Measurements from ENCODE around the gene PRAMEF13. TPM values are rescaled to one million over a fixed set of nuclear protein-coding genes. Genes with fewer than 3 reads are reported as not detected.
"Not testable (repeated sequence)": the region's sequence is repeated elsewhere in the genome, so short reads cannot be mapped to it uniquely, and the experiment has no call there.

PRAMEF13 gene
- total RNA-seq, 2 donors from 2014 or later = not detected

GRCh38 chr1:13219203-13219602 lies 18.0 kb upstream of the PRAMEF13 start:
- H3K9ac ChIP-seq (ENCODE audit: extremely low read depth, low read length, poor library complexity, severe bottlenecking); H3K27me3 Mint-ChIP-seq (ENCODE audit: insufficient read depth): not testable (repeated sequence)

GRCh38 chr1:13216619-13217018 lies 15.4 kb upstream of the PRAMEF13 start:
- not testable (repeated sequence) for H3K27ac ChIP-seq (ENCODE audit: low read depth, low read length); H3K27ac Mint-ChIP-seq; DNase-seq; H3K9ac ChIP-seq (ENCODE audit: extremely low read depth, low read length, poor library complexity, severe bottlenecking); H3K36me3 Mint-ChIP-seq (ENCODE audit: low read depth); H3K4me1 Mint-ChIP-seq; H3K9me3 ChIP-seq (ENCODE audit: control insufficient read depth, low read length); H3K4me3 ChIP-seq (ENCODE audit: low read length); H3K9me3 Mint-ChIP-seq; H3K27me3 ChIP-seq (ENCODE audit: control insufficient read depth, insufficient read depth, low read length, poor library complexity, severe bottlenecking); H3K4me1 ChIP-seq (ENCODE audit: control insufficient read depth, insufficient read depth, low read length); H3K27me3 Mint-ChIP-seq (ENCODE audit: insufficient read depth); H3K4me3 Mint-ChIP-seq; H3K36me3 ChIP-seq (ENCODE audit: control insufficient read depth, insufficient read depth, low read length)
- no CpG with 5 or more reads among the region's 7 CpGs for WGBS, 2 experiments (ENCODE audit: insufficient coverage in 1 of 2, insufficient read length in 1 of 2)

More at GRCh38 chr1:13219203-13219602, 18.0 kb upstream of the PRAMEF13 start:
- not testable (repeated sequence) for H3K36me3 ChIP-seq (ENCODE audit: control insufficient read depth, insufficient read depth, low read length); H3K4me3 Mint-ChIP-seq; H3K27ac Mint-ChIP-seq; H3K4me1 Mint-ChIP-seq; DNase-seq; H3K9me3 ChIP-seq (ENCODE audit: control insufficient read depth, low read length); H3K4me1 ChIP-seq (ENCODE audit: control insufficient read depth, insufficient read depth, low read length); H3K9me3 Mint-ChIP-seq; H3K27ac ChIP-seq (ENCODE audit: low read depth, low read length); H3K4me3 ChIP-seq (ENCODE audit: low read length); H3K36me3 Mint-ChIP-seq (ENCODE audit: low read depth); H3K27me3 ChIP-seq (ENCODE audit: control insufficient read depth, insufficient read depth, low read length, poor library complexity, severe bottlenecking)
- WGBS, 2 experiments (ENCODE audit: insufficient coverage in 1 of 2, insufficient read length in 1 of 2) = no CpG with 5 or more reads among the region's 3 CpGs

GRCh38 chr1:13208712-13209111 lies 7.5 kb upstream of the PRAMEF13 start:
- no CpG with 5 or more reads among the region's 9 CpGs for WGBS, 2 experiments (ENCODE audit: insufficient coverage in 1 of 2, insufficient read length in 1 of 2)
- not testable (repeated sequence) for H3K9me3 Mint-ChIP-seq; H3K27me3 ChIP-seq (ENCODE audit: control insufficient read depth, insufficient read depth, low read length, poor library complexity, severe bottlenecking); H3K9me3 ChIP-seq (ENCODE audit: control insufficient read depth, low read length); H3K4me3 ChIP-seq (ENCODE audit: low read length); H3K4me1 ChIP-seq (ENCODE audit: control insufficient read depth, insufficient read depth, low read length); H3K27me3 Mint-ChIP-seq (ENCODE audit: insufficient read depth); H3K9ac ChIP-seq (ENCODE audit: extremely low read depth, low read length, poor library complexity, severe bottlenecking); DNase-seq; H3K36me3 Mint-ChIP-seq (ENCODE audit: low read depth); H3K27ac Mint-ChIP-seq; H3K27ac ChIP-seq (ENCODE audit: low read depth, low read length); H3K36me3 ChIP-seq (ENCODE audit: control insufficient read depth, insufficient read depth, low read length); H3K4me3 Mint-ChIP-seq; H3K4me1 Mint-ChIP-seq

- not testable (repeated sequence) for H3K9me3 ChIP-seq (ENCODE audit: control insufficient read depth, low read length); H3K27me3 Mint-ChIP-seq (ENCODE audit: insufficient read depth); H3K9me3 Mint-ChIP-seq; H3K4me1 ChIP-seq (ENCODE audit: control insufficient read depth, insufficient read depth, low read length); H3K4me3 Mint-ChIP-seq; H3K27ac ChIP-seq (ENCODE audit: low read depth, low read length); H3K4me1 Mint-ChIP-seq; H3K36me3 Mint-ChIP-seq (ENCODE audit: low read depth); H3K4me3 ChIP-seq (ENCODE audit: low read length); H3K9ac ChIP-seq (ENCODE audit: extremely low read depth, low read length, poor library complexity, severe bottlenecking); DNase-seq; H3K27me3 ChIP-seq (ENCODE audit: control insufficient read depth, insufficient read depth, low read length, poor library complexity, severe bottlenecking); H3K36me3 ChIP-seq (ENCODE audit: control insufficient read depth, insufficient read depth, low read length); H3K27ac Mint-ChIP-seq
- 86% methylated on average over 1 of the region's 2 CpGs; no CpG with 5 or more reads in 1 of the 2 experiments for WGBS, 2 experiments (ENCODE audit: insufficient coverage in 1 of 2, insufficient read length in 1 of 2)
Observed at GRCh38 chr1:13171548-13171947, 29.7 kb downstream of the PRAMEF13 start, which contains the start of gene PRAMEF9. PRAMEF9 (plus strand) TSS chr1:13171848; CDS start chr1:13175281, 3,433 bp downstream.

- no CpG with 5 or more reads among the region's 8 CpGs for WGBS, 2 experiments (ENCODE audit: insufficient coverage in 1 of 2, insufficient read length in 1 of 2)
Observed at GRCh38 chr1:13165531-13165930, 35.7 kb downstream of the PRAMEF13 start, which contains the start of gene HNRNPCL4. HNRNPCL4 (minus strand) TSS chr1:13165631; CDS start chr1:13165467, 164 bp downstream.

GRCh38 chr1:13155909-13156308 lies 45.3 kb downstream of the PRAMEF13 start, which contains the start of gene PRAMEF26:
PRAMEF26 (minus strand) TSS chr1:13156009; CDS start chr1:13153095, 2,914 bp downstream.
- not testable (repeated sequence) for H3K36me3 Mint-ChIP-seq (ENCODE audit: low read depth); H3K4me1 Mint-ChIP-seq; H3K27me3 Mint-ChIP-seq (ENCODE audit: insufficient read depth); H3K9ac ChIP-seq (ENCODE audit: extremely low read depth, low read length, poor library complexity, severe bottlenecking); H3K4me3 ChIP-seq (ENCODE audit: low read length); H3K27me3 ChIP-seq (ENCODE audit: control insufficient read depth, insufficient read depth, low read length, poor library complexity, severe bottlenecking); H3K9me3 Mint-ChIP-seq; H3K36me3 ChIP-seq (ENCODE audit: control insufficient read depth, insufficient read depth, low read length); H3K27ac ChIP-seq (ENCODE audit: low read depth, low read length); H3K9me3 ChIP-seq (ENCODE audit: control insufficient read depth, low read length); DNase-seq; H3K27ac Mint-ChIP-seq; H3K4me3 Mint-ChIP-seq; H3K4me1 ChIP-seq (ENCODE audit: control insufficient read depth, insufficient read depth, low read length)
- WGBS, 2 experiments (ENCODE audit: insufficient coverage in 1 of 2, insufficient read length in 1 of 2) = no CpG with 5 or more reads among the region's 5 CpGs

More at GRCh38 chr1:13165531-13165930, 35.7 kb downstream of the PRAMEF13 start, which contains the start of gene HNRNPCL4:
- not testable (repeated sequence) for H3K27ac Mint-ChIP-seq; H3K27me3 Mint-ChIP-seq (ENCODE audit: insufficient read depth); H3K27me3 ChIP-seq (ENCODE audit: control insufficient read depth, insufficient read depth, low read length, poor library complexity, severe bottlenecking); H3K9me3 Mint-ChIP-seq; H3K9me3 ChIP-seq (ENCODE audit: control insufficient read depth, low read length); DNase-seq; H3K4me1 ChIP-seq (ENCODE audit: control insufficient read depth, insufficient read depth, low read length); H3K4me1 Mint-ChIP-seq; H3K9ac ChIP-seq (ENCODE audit: extremely low read depth, low read length, poor library complexity, severe bottlenecking); H3K4me3 Mint-ChIP-seq; H3K36me3 Mint-ChIP-seq (ENCODE audit: low read depth); H3K27ac ChIP-seq (ENCODE audit: low read depth, low read length); H3K4me3 ChIP-seq (ENCODE audit: low read length); H3K36me3 ChIP-seq (ENCODE audit: control insufficient read depth, insufficient read depth, low read length)
